A549 (cell line): ENCODE results near the gene PPP2R3B. TPM values are rescaled to one million over a fixed set of nuclear protein-coding genes. Genes with fewer than 3 reads are reported as not detected.
A peak's percentile ranks its signal among the peaks of the same experiment; 100 is the strongest.

ENCODE experiments used
- ATAC-seq, 2 experiments: fragments of 200-7000 bp in 1 of 2; fragments of >200 bp in 1 of 2; cut with Nextera tagmentation in 1 of 2; cut with Tn5 transposase in 1 of 2; 3 replicates each; pipeline versions ENCODE4 v1.8.0 to v1.9.1; 2018 to 2020; ENCODE audit warnings: mild to moderate bottlenecking in 1 of 2, moderate library complexity in 1 of 2
- CTCF ChIA-PET: fragments of 300-600 bp; sonication (Branson Sonifier 250); formaldehyde crosslinking; extraction: SDS; loops from one replicate; lab custom pipeline; 2021; ENCODE audit warnings: antibody characterized with exemption, inconsistent platforms; lab: Yijun Ruan, JAX
- POLR2A ChIA-PET: fragments of 350-600 bp; formaldehyde crosslinking; extraction: SDS; loops from one replicate; lab custom pipeline; 2021; ENCODE audit warnings: antibody characterized with exemption, inconsistent platforms; lab: Yijun Ruan, JAX
- DNase-seq, 2 experiments: peaks; one replicate each; pipeline versions ENCODE4 v3.0.0 to v3.0.0-alpha.2; 2011 to 2016; ENCODE audit warnings: low read depth in 1 of 2, low spot score in 1 of 2
- FAIRE-seq: peaks from 2 replicates; lab custom pipeline; 2011; peaks lifted over from hg19 to GRCh38; lab: Jason Lieb, UNC
- H3K27ac ChIP-seq, 2 experiments: fragments of >200 bp; sonication (Bioruptor Twin); formaldehyde crosslinking; 3 replicates each; pipeline ENCODE4 v1.5.1; 2016 to 2017
- H3K4me1 ChIP-seq: fragments of >200 bp; sonication (Bioruptor Twin); formaldehyde crosslinking; 3 replicates; pipeline ENCODE4 v1.6.1; 2016
- H3K4me2 ChIP-seq: fragments of >200 bp; sonication (Bioruptor Twin); formaldehyde crosslinking; 3 replicates; pipeline ENCODE4 v1.6.1; 2016
- H3K4me3 ChIP-seq: fragments of >200 bp; sonication (Bioruptor Twin); formaldehyde crosslinking; 3 replicates; pipeline ENCODE4 v1.5.1; 2016
- H3K9me3 ChIP-seq: fragments of >200 bp; sonication (Bioruptor Twin); formaldehyde crosslinking; 3 replicates; pipeline ENCODE4 v1.6.1; 2016
- E2F6 ChIP-seq: IDR thresholded peaks from 2 replicates; pipeline ENCODE4 v1.6.1; 2012; ENCODE audit warnings: low read depth, borderline replicate concordance
- EHF ChIP-seq: fragments of 250-450 bp; sonication (Bioruptor Pico); IDR thresholded peaks from 2 replicates; pipeline ENCODE4 v1.5.0; 2020; ENCODE audit warnings: mild to moderate bottlenecking
- ELK1 ChIP-seq: fragments of 150-350 bp; IDR thresholded peaks from 2 replicates; pipeline ENCODE4 v1.6.1; 2014; ENCODE audit warnings: low read depth, mild to moderate bottlenecking, low read length
- ESRRA ChIP-seq: fragments of 150-350 bp; IDR thresholded peaks from 2 replicates; pipeline ENCODE4 v1.6.1; 2014; ENCODE audit warnings: mild to moderate bottlenecking, low read length, borderline replicate concordance
- FOSB ChIP-seq: fragments of 250-450 bp; sonication (Bioruptor Pico); IDR thresholded peaks from 2 replicates; pipeline ENCODE4 v1.5.0; 2020; ENCODE audit warnings: mild to moderate bottlenecking, moderate library complexity
- FOSL2 ChIP-seq, 2 experiments: fragments of 450-650 bp in 1 of 2; fragments of >200 bp in 1 of 2; sonication (Bioruptor Twin) in 1 of 2; formaldehyde crosslinking; IDR thresholded peaks; 2 replicates each; pipeline versions ENCODE4 v1.5.0 to v1.6.1; 2016 to 2020; ENCODE audit warnings: mild to moderate bottlenecking in 1 of 2, moderate library complexity in 1 of 2
- FOXS1 ChIP-seq: fragments of 250-450 bp; sonication (Bioruptor Pico); IDR thresholded peaks from 2 replicates; pipeline ENCODE4 v1.5.0; 2020; ENCODE audit warnings: mild to moderate bottlenecking, moderate library complexity
- GATA3 ChIP-seq: IDR thresholded peaks from 2 replicates; pipeline ENCODE4 v1.6.1; 2012; ENCODE audit warnings: borderline replicate concordance
- HES2 ChIP-seq: fragments of >200 bp; sonication (Bioruptor Twin); formaldehyde crosslinking; IDR thresholded peaks from 2 replicates; pipeline ENCODE4 v1.6.1; 2016
- HOXA7 ChIP-seq: fragments of 250-450 bp; sonication (Bioruptor Pico); IDR thresholded peaks from 2 replicates; pipeline ENCODE4 v1.5.0; 2020; ENCODE audit warnings: mild to moderate bottlenecking, moderate library complexity
- HOXB5 ChIP-seq: fragments of 250-450 bp; sonication (Bioruptor Pico); IDR thresholded peaks from 2 replicates; pipeline ENCODE4 v1.5.0; 2020; ENCODE audit warnings: mild to moderate bottlenecking, moderate library complexity
- JUN ChIP-seq, 2 experiments: fragments of >200 bp; sonication (Bioruptor Twin); formaldehyde crosslinking; IDR thresholded peaks; 2 replicates in 1 of 2; 3 replicates in 1 of 2; pipeline ENCODE4 v1.6.1; 2016 to 2017
- KDM5A ChIP-seq: fragments of 200-600 bp; sonication (generic); IDR thresholded peaks from 2 replicates; pipeline ENCODE4 v1.6.1; 2016; ENCODE audit warnings: antibody characterized with exemption, mild to moderate bottlenecking
- MAFK ChIP-seq: fragments of 450-650 bp; IDR thresholded peaks from 2 replicates; pipeline ENCODE4 v1.6.1; 2014; ENCODE audit not compliant: partially characterized antibody
- MYC ChIP-seq: IDR thresholded peaks from 2 replicates; pipeline ENCODE4 v1.6.1; 2012; ENCODE audit warnings: mild to moderate bottlenecking, inconsistent platforms, low read length, improper control_type of control experiment, borderline replicate concordance
- NR3C1 ChIP-seq: fragments of >200 bp; sonication (Bioruptor Twin); formaldehyde crosslinking; IDR thresholded peaks from 3 replicates; pipeline ENCODE4 v1.6.1; 2017
- PBX3 ChIP-seq: IDR thresholded peaks from 2 replicates; pipeline ENCODE4 v1.6.1; 2012
- PHF8 ChIP-seq: fragments of 200-600 bp; sonication (generic); IDR thresholded peaks from 2 replicates; pipeline ENCODE4 v1.6.1; 2016; ENCODE audit warnings: low read depth, mild to moderate bottlenecking, antibody characterized with exemption, moderate library complexity, borderline replicate concordance
- POLR2A ChIP-seq: IDR thresholded peaks from 2 replicates; pipeline ENCODE4 v1.6.1; 2012; ENCODE audit warnings: mild to moderate bottlenecking, low read length
- POLR2AphosphoS2 ChIP-seq: conservative IDR thresholded peaks from 2 replicates; pipeline ENCODE4 v1.6.1; 2012; ENCODE audit warnings: low read length, improper control_type of control experiment, inconsistent platforms
- RAD21 ChIP-seq, 2 experiments: fragments of >200 bp in 1 of 2; sonication (Bioruptor Twin) in 1 of 2; formaldehyde crosslinking in 1 of 2; IDR thresholded peaks in 1 of 2; conservative IDR thresholded peaks in 1 of 2; 2 replicates in 1 of 2; 3 replicates in 1 of 2; pipeline ENCODE4 v1.6.1; 2012 to 2018; ENCODE audit warnings: inconsistent platforms in 1 of 2
- RCOR1 ChIP-seq: fragments of 150-350 bp; IDR thresholded peaks from 2 replicates; pipeline ENCODE4 v1.6.1; 2014; ENCODE audit warnings: antibody characterized with exemption, low read length, low read depth
- RFX5 ChIP-seq: fragments of 450-650 bp; IDR thresholded peaks from 2 replicates; pipeline ENCODE4 v1.7.1; 2014; ENCODE audit warnings: antibody characterized with exemption, mild to moderate bottlenecking, moderate library complexity
- RNF2 ChIP-seq: fragments of 200-600 bp; sonication (generic); IDR thresholded peaks from 2 replicates; pipeline ENCODE4 v1.6.1; 2016; ENCODE audit warnings: low read depth, mild to moderate bottlenecking, antibody characterized with exemption, moderate library complexity, borderline replicate concordance
- SREBF2 ChIP-seq: fragments of 450-650 bp; IDR thresholded peaks from 2 replicates; pipeline ENCODE4 v1.6.1; 2014; ENCODE audit warnings: mild to moderate bottlenecking, moderate library complexity
- ZFP36 ChIP-seq: fragments of 450-650 bp; IDR thresholded peaks from 2 replicates; pipeline ENCODE4 v1.6.1; 2014; ENCODE audit warnings: borderline replicate concordance; ENCODE audit not compliant: partially characterized antibody
- WGBS: methylation state at CpG from one replicate; pipeline ENCODE4 v1.1.6; 2017; ENCODE audit errors: missing lambda C conversion rate; 5-methylcytosine and 5-hydroxymethylcytosine counted together
- polyA plus RNA-seq, 4 experiments: library from polyadenylated mRNA; depleted of rRNA in 3 of 4; stranded (reverse); fragments of >200 nt; fragmentation: RNase III in 1 of 4; extraction: RNeasy Plus Mini Kit Qiagen cat#74134 plus additional on column Dnase treatment in 1 of 4; gene quantifications; 2 replicates in 3 of 4; 3 replicates in 1 of 4; pipeline ENCODE4 v1.2.3, GENCODE V29; 2011 to 2017

PPP2R3B gene
- polyA plus RNA-seq, 2 of the 4 experiments (the other 2 are of a cell fraction): 12.6 to 29.6 TPM

- H3K9me3 ChIP-seq: no peaks in the 10 kb centered on the region
- H3K27ac ChIP-seq: no peak overlapping the region
- ChIA-PET POLR2A (no interaction called here), CTCF (no interaction called here)
- WGBS: 85% methylated on average over 10 of the region's 23 CpGs
- no peak overlapping the region for H3K4me2 ChIP-seq
- no peak for ATAC-seq
- peaks cover 5% of the 10 kb centered on the region; the same call in 1 of the 3 replicates for H3K4me1 ChIP-seq
- FAIRE-seq: no peak
- DNase-seq: no peak
- no peak overlapping the region for H3K4me3 ChIP-seq
- TF ChIP-seq POLR2A: no peak
- TF ChIP-seq PBX3: no peak
- TF ChIP-seq GATA3: no peak
- TF ChIP-seq FOSL2 (IDR thresholded peaks at IDR 0.05): no peak
- no peak for TF ChIP-seq FOSL2 (CRISPR knock-in tag; IDR thresholded peaks at IDR 0.05)
- no peak for TF ChIP-seq FOXS1 (CRISPR knock-in tag)
- TF ChIP-seq MAFK: no peak
- no peak for TF ChIP-seq KDM5A
- no peak for TF ChIP-seq JUN (IDR thresholded peaks at IDR 0.05)
- no peak for TF ChIP-seq ESRRA
- TF ChIP-seq POLR2AphosphoS2: no peak
- TF ChIP-seq MYC: no peak
- no peak for TF ChIP-seq NR3C1
- no peak for TF ChIP-seq E2F6
- TF ChIP-seq HOXA7 (CRISPR knock-in tag): no peak
- no peak for TF ChIP-seq SREBF2
- TF ChIP-seq ELK1: no peak
- TF ChIP-seq, all 56 proteins: peak for 0
These were observed 54.2 kb downstream of the PPP2R3B start for GRCh38 chrX:332496-332860.

- WGBS: 91% methylated on average over 20 of the region's 35 CpGs
- Histone ChIP-seq H3K4me2 (no peak overlapping the region), H3K27ac (peak overlapping the region in 1 of 2 experiments; percentile 46; a peak in 1 of 6 replicates), H3K4me3 (no peak overlapping the region), H3K4me1 (peaks cover 5% of the 10 kb centered on the region; the same call in 1 of the 3 replicates), H3K9me3 (no peaks in the 10 kb centered on the region)
- no peak for DNase-seq
- TF ChIP-seq KDM5A (no peak), FOSB (no peak), HOXB5 (CRISPR knock-in tag) (no peak), POLR2A (no peak), RNF2 (no peak), RFX5 (no peak)
- peak; percentile 24 to 29 for ATAC-seq
- CTCF ChIA-PET: no interaction called here
- no peak for FAIRE-seq
- POLR2A ChIA-PET: no interaction called here
These were observed 54.7 kb downstream of the PPP2R3B start for GRCh38 chrX:331825-332495.

GRCh38 chrX:331151-331824 is 55.4 kb downstream of the PPP2R3B start:
- POLR2A ChIA-PET: no interaction called here
- Histone ChIP-seq H3K9me3 (no peaks in the 10 kb centered on the region), H3K4me2 (no peak overlapping the region), H3K4me3 (no peak overlapping the region), H3K27ac (peak overlapping the region in 1 of 2 experiments; percentile 46; a peak in 1 of 6 replicates), H3K4me1 (peaks cover 5% of the 10 kb centered on the region; the same call in 1 of the 3 replicates)
- TF ChIP-seq EHF (no peak), RCOR1 (no peak), HES2 (no peak), JUN (IDR thresholded peaks at IDR 0.05) (peak in 1 of 2 experiments; percentile 35; a peak in 1 of 5 replicates), PHF8 (no peak), ZFP36 (no peak), RFX5 (no peak), POLR2AphosphoS2 (no peak), PBX3 (peak; percentile 16; the same call in 1 of the 2 replicates), RAD21 (conservative IDR thresholded peaks at IDR 0.05 in 1 of 2, IDR thresholded peaks at IDR 0.05 in 1 of 2) (no peak)
- DNase-seq (no peak), FAIRE-seq (no peak), ATAC-seq (peak; percentile 62 to 81)
- 55% methylated on average over 38 of the region's 51 CpGs for WGBS
- CTCF ChIA-PET: no interaction called here
